ENCODE data around the gene PNPLA7.

- TF ChIP-seq CTCF (IDR thresholded peaks at IDR 0.05): no peak
- TF ChIP-seq MYBL2 (CRISPR knock-in tag; IDR thresholded peaks at IDR 0.05): no peak
These were observed 28.7 kb downstream of the PNPLA7 start for GRCh38 chr9:137521405-137521985.
